Activated naive CD4-positive, alpha-beta T cell treated with anti-CD3 and anti-CD28 coated beads, Interleukin-2, amount 50 U/mL, for 72 hours (primary cell): Measurements from ENCODE around the gene NUDCD3. TPM values are rescaled to one million over a fixed set of nuclear protein-coding genes. Genes with fewer than 3 reads are reported as not detected.

Experiments used
- ATAC-seq, 2 donors: fragments of 150-1000 bp; cut with Tn5 transposase; 2 replicates each; pipeline ENCODE4 v1.10.0; 2021; ENCODE audit warnings: mild to moderate bottlenecking in 2 of 2, moderate library complexity in 2 of 2
- DNase-seq, 2 donors: peaks; one replicate each; pipeline ENCODE4 v3.0.0; 2021 to 2022; ENCODE audit warnings: low spot score in 2 of 2
- H3K27ac Mint-ChIP-seq, 2 donors: one replicate each; pipeline ENCODE4 v1.8.0; 2022; ENCODE audit warnings: mild to moderate bottlenecking in 2 of 2, mixed read lengths in 2 of 2
- H3K36me3 Mint-ChIP-seq, 2 donors: one replicate each; pipeline ENCODE4 v1.8.0; 2022; ENCODE audit warnings: mixed read lengths in 2 of 2
- H3K9me3 Mint-ChIP-seq, 2 donors: one replicate each; pipeline ENCODE4 v1.8.0; 2022; ENCODE audit warnings: mixed read lengths in 2 of 2
- total RNA-seq, 2 donors: library from RNA; stranded (reverse); gene quantifications; one replicate each; pipeline ENCODE4 v1.2.3, GENCODE V29; 2022

Gene NUDCD3
- total RNA-seq, 2 donors from 2014 or later, result 87.9 to 112 TPM

GRCh38 chr7:44388089-44388970 lies 102.1 kb downstream of the NUDCD3 start:
- no peaks in the 10 kb centered on the region for H3K36me3 Mint-ChIP-seq
- no peaks in the 10 kb centered on the region for H3K9me3 Mint-ChIP-seq
- ATAC-seq, result no peak
- no peak for DNase-seq
- peak overlapping the region in 1 of 2 donors; percentile 73 for H3K27ac Mint-ChIP-seq

- H3K27ac Mint-ChIP-seq, result no peak overlapping the region
- ATAC-seq, result no peak
- no peaks in the 10 kb centered on the region for H3K36me3 Mint-ChIP-seq
- H3K9me3 Mint-ChIP-seq, result no peaks in the 10 kb centered on the region
- no peak for DNase-seq
Measured at GRCh38 chr7:44387389-44387788, 103.1 kb downstream of the NUDCD3 start.

- Mint-ChIP-seq H3K9me3 (no peaks in the 10 kb centered on the region), H3K27ac (peak overlapping the region; percentile 37 to 57), H3K36me3 (no peaks in the 10 kb centered on the region)
- DNase-seq (no peak), ATAC-seq (no peak)
Measured at GRCh38 chr7:44386139-44386913, 104.1 kb downstream of the NUDCD3 start.

- Mint-ChIP-seq H3K9me3 (no peaks in the 10 kb centered on the region), H3K27ac (peak overlapping the region in 1 of 2 donors; percentile 39), H3K36me3 (no peaks in the 10 kb centered on the region)
- DNase-seq, result no peak
- ATAC-seq, result no peak
Measured at GRCh38 chr7:44385434-44386138, 104.9 kb downstream of the NUDCD3 start.

DNA sequence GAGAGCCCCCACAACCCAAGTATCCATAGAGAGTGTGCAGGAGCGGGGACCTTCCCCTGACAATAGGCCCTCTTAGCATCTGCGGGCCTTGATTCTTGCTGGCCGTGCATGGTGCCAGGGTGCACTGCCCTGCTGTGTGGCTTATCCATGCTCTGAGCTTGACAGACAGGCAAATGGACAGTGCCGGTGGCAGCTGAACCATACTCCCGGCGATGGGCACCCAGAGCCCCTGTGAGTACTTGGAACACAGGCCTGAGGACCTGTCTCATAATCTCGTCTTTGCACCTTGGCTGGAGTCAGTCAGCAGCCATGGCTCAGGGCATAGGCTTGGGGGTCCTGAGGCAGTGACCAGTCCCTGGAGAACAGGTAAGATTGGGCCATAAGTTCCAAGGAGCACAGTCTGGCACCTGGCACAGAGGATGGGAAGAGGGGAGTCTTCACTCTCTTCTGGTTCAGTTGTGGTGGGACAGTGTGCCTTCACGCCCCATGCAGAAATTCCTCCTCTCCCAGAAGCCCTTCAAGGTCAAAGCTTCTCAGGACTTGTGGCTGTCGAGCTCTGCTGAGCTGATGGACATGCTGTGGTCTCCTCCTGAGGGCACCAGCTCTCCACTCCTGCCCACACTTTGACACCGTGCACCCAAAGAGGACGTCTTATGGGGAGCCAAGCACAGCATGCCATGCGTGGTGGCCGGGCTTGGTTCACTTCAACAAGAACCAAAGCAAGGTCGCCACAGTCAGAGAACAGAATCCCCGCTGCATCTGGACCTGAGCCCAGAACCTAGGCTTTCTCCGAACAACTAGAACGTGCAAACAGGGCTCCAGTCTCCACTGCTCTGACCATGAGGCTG lies 105.6 kb downstream of the NUDCD3 start:
- DNase-seq, result no peak
- no peaks in the 10 kb centered on the region for H3K36me3 Mint-ChIP-seq
- no peak for ATAC-seq
- no peaks in the 10 kb centered on the region for H3K9me3 Mint-ChIP-seq
- peak overlapping the region in 1 of 2 donors; percentile 39 for H3K27ac Mint-ChIP-seq

- ATAC-seq (no peak), DNase-seq (no peak)
- Mint-ChIP-seq H3K36me3 (no peaks in the 10 kb centered on the region), H3K9me3 (no peaks in the 10 kb centered on the region), H3K27ac (peak overlapping the region in 1 of 2 donors; percentile 38)
Measured at GRCh38 chr7:44383566-44383965, 106.9 kb downstream of the NUDCD3 start.

DNA sequence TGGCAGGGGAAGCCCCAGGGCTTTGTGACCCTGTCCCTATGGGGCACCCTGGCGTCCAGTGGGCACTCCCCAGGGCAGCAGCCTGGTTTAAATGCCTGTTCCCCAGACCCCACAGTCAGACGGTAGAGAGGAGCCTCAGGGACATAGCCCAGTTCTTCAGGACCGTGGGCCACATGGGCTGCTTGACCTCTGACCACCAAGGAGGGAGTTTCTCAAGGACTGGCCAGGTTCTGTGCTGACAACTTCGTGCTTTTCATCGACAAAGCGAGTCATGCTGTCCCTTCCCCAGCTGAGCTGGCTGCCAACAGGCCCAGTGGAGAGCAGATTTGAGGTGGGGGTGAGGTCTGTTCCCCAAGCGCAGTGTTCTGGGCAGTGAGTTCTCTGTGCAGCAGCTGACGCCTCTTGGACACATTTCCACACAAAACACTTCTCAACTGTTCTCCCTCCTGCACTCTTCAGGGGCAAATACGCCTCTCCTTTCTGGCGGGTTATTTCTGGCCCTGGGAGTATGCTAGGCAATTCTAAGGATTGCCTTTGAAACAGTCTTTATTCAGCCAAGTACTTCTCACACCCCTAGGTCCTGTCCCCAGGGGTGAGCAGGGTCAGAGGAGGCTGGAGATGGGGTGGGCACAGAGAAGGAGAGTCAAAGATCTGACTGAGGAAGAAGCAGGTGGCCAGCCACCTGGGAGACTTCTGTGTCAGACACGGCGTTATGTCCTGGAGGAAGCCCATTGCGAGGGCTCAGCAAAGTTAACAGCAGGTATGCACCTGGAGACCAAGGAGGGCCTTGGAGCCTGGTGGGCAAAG lies 107.8 kb downstream of the NUDCD3 start:
- no peaks in the 10 kb centered on the region for H3K9me3 Mint-ChIP-seq
- no peak overlapping the region for H3K27ac Mint-ChIP-seq
- ATAC-seq, result no peak
- H3K36me3 Mint-ChIP-seq, result no peaks in the 10 kb centered on the region
- DNase-seq, result no peak

GRCh38 chr7:44381494-44382220 lies 108.8 kb downstream of the NUDCD3 start:
- ATAC-seq, result no peak
- Mint-ChIP-seq H3K27ac (peak overlapping the region; percentile 46 to 85), H3K36me3 (no peaks in the 10 kb centered on the region), H3K9me3 (no peaks in the 10 kb centered on the region)
- DNase-seq, result peak in 1 of 2 donors; percentile 1

DNA sequence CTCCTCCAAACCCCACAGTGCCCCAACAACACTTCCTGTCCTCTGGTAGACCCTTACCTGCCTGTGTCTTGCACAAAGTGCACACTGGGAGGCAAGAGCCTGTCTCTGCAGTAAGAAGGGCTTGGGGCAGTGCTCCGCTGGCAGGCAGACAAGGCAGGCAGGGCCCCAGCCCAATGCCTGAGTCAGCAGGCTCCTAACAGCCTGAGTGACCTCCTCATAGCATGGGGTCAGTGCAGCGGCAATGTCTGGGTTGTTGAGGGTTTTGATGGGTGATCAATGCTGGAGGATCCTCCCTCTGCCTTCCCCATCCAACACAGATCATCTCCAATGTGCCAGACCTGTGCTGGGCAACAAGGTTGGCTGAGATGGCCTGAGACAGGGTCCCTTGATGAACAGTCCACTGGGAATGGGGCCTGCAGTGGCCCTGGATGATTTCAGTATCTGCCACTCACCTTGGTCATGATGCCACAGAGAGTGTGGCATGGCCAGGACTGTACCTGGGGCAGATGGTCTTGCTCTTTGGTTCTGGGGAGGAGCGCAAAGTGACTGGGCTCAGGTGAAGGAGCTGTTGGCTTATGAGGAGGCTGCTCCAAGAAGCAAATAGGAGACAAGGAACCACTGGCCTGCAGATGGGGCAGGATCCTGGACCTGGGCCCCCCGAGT lies 109.5 kb downstream of the NUDCD3 start:
- no peak for DNase-seq
- Mint-ChIP-seq H3K27ac (peak overlapping the region; percentile 46 to 85), H3K36me3 (no peaks in the 10 kb centered on the region), H3K9me3 (no peaks in the 10 kb centered on the region)
- no peak for ATAC-seq

GRCh38 chr7:44380189-44380830 lies 110.1 kb downstream of the NUDCD3 start:
- ATAC-seq (no peak), DNase-seq (no peak)
- Mint-ChIP-seq H3K36me3 (no peaks in the 10 kb centered on the region), H3K27ac (peak overlapping the region in 1 of 2 donors; percentile 46), H3K9me3 (no peaks in the 10 kb centered on the region)

- H3K27ac Mint-ChIP-seq, result peak overlapping the region; percentile 5 to 66
- DNase-seq, result no peak
Measured at GRCh38 chr7:44379366-44380188, 110.9 kb downstream of the NUDCD3 start.

GRCh38 chr7:44378744-44379143 lies 111.7 kb downstream of the NUDCD3 start:
- Mint-ChIP-seq H3K36me3 (no peaks in the 10 kb centered on the region), H3K9me3 (no peaks in the 10 kb centered on the region), H3K27ac (peak overlapping the region; percentile 66 to 77)
- no peak for ATAC-seq
- DNase-seq, result no peak

More at GRCh38 chr7:44379366-44380188, 110.9 kb downstream of the NUDCD3 start:
- no peaks in the 10 kb centered on the region for H3K9me3 Mint-ChIP-seq
- no peak for ATAC-seq
- H3K36me3 Mint-ChIP-seq, result no peaks in the 10 kb centered on the region

DNA sequence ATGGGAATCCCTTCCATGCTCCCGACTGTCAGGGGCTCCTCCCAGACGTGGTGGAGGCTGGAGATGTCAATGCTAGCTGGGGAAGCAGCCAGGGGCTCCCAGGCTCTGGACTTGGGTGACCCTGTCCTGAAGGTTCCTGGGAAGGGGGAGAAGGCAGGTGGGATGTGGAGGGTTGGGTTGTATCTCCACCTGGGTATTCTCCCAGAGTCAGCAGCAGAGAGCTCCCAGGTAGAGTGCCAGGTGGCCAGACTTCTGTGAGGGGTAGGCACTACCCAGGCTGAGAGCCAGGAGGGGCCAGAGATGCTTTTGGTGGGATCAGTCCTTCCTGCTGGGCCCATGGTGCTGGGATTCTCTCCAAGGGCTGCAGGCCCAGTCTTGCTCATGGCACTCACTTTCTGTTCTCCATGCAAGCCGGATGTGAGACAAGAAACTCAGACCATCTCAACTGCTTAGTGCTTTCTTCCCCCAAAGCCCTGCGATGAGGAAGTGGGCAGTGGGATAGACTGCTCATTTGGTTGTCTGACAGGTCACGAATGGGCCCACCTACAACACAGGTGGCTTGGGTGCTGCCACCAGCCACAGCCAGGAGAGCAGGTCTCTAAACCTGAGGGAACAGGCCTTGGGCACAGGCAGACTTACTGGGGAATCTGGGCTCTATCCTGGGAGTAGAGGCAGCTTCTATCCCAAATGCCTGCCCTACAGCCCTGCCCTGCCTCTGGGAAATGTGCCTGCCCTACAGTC lies 112.6 kb downstream of the NUDCD3 start:
- DNase-seq (no peak), ATAC-seq (no peak)
- Mint-ChIP-seq H3K27ac (peak overlapping the region in 1 of 2 donors; percentile 79), H3K36me3 (no peaks in the 10 kb centered on the region), H3K9me3 (no peaks in the 10 kb centered on the region)
